D721Med (cell line): ENCODE results near the gene CDH4.

Experiments used
- DNase-seq: peaks from one replicate; pipeline ENCODE4 v3.0.0; 2011; ENCODE audit warnings: low spot score; ENCODE audit not compliant: insufficient read length
- FAIRE-seq: peaks from 2 replicates; lab custom pipeline; 2011; peaks lifted over from hg19 to GRCh38; lab: Jason Lieb, UNC
- TF ChIP-seq, protein P1 (sequence below): IDR thresholded peaks from 2 replicates; pipeline ENCODE4 v1.5.1; 2012; ENCODE audit warnings: mild to moderate bottlenecking, control low read depth; ENCODE audit not compliant: insufficient read depth; ENCODE audit errors: missing control alignments

Gene CDH4

DNA sequence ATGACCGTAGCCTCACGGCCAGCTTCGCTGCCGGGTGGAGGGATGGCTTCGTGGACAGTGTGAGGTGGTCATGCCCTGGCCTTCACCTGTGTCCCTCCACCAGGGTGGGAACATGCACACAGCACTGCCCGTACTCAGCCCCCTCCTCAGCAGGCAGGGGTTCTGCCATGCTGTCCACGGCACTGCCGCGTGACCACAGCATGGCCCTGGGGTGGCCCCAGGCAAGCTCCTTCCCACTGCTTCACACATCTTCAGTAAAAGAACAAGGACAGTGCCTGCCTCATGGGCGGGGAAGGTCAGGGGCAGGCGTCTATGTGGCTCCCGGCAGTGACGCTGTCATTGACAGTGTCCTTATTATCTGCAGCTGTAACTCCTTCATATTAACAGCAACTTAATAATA lies 607.7 kb downstream of the CDH4 start:
- FAIRE-seq: no peak

DNA sequence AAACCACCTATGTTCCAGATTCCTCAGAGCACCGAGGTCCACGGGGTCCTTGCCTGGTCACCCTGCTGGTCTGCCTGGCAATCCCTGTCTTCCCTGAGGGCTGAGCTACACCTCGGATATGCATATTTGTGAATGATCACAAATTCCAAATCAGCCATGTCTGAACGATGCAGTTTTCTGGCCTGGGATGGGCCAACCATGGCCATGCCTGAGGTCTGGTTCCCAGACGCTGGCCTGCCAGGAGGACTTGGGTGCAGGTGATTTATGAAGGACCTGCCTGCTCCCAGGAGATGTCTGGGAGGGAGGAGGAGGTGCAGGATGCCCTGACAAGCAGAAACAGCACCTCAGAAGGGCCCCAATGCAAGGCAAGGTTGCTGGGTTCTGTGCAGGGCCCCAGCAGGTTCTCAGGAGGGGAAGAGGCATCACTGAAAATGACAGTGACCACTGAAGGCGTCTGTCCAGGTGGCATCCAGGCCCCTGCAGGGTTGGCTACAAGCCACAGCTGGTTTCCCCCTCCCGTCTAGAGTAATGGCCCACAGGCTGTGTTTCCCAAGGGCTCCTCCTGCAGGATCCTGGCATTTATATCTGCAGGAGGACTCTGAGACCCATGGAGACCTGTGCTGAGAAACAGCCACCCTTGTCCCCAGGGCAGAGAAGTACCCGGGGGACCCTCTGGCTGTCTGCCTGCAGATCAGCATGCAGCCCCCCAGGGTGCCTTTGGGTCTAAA lies 608.4 kb downstream of the CDH4 start:
- no peak for DNase-seq
- TF ChIP-seq, protein P1, sequence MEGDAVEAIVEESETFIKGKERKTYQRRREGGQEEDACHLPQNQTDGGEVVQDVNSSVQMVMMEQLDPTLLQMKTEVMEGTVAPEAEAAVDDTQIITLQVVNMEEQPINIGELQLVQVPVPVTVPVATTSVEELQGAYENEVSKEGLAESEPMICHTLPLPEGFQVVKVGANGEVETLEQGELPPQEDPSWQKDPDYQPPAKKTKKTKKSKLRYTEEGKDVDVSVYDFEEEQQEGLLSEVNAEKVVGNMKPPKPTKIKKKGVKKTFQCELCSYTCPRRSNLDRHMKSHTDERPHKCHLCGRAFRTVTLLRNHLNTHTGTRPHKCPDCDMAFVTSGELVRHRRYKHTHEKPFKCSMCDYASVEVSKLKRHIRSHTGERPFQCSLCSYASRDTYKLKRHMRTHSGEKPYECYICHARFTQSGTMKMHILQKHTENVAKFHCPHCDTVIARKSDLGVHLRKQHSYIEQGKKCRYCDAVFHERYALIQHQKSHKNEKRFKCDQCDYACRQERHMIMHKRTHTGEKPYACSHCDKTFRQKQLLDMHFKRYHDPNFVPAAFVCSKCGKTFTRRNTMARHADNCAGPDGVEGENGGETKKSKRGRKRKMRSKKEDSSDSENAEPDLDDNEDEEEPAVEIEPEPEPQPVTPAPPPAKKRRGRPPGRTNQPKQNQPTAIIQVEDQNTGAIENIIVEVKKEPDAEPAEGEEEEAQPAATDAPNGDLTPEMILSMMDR: no peak
- FAIRE-seq: no peak

More for the DNA sequence above, 607.7 kb downstream of the CDH4 start:
- TF ChIP-seq, protein P1: no peak
- no peak for DNase-seq

DNA sequence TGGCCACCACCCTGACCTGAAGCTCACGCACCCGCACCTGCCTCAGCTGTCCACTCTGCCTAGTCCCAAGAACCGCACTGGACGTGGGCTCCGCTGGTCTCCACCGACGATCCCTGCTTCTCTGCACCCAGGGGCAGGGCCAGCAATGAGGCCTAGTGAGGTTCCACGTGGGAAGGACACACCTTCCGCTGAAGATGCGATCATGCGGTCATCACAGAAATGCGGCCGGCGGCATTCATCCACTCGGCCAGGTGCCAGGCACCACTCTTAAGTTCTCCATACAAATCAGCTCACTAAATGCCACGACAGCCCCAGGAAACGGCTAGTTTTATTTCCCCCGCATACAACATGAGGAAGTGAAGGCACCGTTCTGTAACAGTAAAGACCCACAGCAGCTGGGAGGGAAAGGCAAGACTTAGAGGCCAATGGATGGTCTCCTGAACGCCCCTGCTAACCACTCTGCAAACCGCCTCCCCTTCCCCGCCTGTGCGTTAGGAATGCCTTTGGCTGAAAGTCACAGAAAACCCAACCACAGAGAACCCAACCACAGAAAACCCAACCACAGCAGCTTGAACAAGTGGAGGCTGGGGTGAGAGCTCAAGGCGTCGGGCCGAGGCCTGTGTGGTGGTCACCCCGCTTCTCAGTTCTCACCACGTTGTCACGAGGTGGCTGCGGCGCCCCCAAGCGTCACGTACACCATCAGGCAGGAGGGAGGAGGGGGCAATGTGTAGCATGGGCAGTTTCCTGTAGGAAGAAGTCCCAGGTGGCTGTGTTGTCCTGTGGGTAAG lies 609.2 kb downstream of the CDH4 start:
- FAIRE-seq (no peak), DNase-seq (no peak)
- TF ChIP-seq, protein P1: no peak

DNA sequence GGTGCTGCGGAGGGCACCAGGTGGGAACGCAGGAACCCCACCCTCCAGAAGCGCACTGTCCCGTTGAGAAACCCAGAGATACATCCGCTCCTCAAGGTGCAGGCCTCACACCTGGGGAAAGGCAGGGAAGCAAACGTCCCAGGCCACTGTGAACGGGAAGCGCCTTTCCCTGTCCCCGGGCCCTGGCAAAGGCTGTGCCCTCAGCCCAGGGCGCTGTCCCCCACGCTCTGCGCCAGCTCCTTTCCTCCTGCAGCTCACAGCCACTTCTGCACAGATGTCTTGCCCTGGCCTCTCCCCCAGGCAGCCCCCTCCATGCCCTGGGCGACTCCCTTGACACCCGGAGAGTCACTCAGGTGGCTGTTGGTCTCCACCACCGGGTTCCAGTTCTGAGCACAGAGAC lies 609.8 kb downstream of the CDH4 start:
- TF ChIP-seq, protein P1: no peak
- DNase-seq: no peak
- FAIRE-seq: no peak

DNA sequence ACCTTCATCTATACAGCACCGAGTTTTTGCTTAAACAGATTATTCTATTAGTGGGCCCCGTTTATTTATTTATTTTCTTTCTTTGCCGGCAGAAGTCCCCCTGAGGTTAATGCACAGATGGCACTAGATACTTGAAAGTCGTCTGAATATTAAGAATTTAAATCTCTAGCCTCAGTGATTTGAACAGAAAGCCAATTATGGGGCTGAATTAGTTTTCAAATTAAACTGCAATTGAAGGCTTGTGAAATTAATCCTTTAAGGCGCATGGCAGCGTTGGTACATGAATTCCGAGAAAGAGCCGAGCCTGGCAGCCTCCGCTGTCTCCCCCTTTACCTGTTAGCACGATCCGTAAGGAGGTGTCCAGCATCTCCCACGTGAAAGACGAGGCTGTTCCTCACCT lies 610.8 kb downstream of the CDH4 start:
- DNase-seq: no peak
- TF ChIP-seq, protein P1: no peak
- FAIRE-seq: no peak

DNA sequence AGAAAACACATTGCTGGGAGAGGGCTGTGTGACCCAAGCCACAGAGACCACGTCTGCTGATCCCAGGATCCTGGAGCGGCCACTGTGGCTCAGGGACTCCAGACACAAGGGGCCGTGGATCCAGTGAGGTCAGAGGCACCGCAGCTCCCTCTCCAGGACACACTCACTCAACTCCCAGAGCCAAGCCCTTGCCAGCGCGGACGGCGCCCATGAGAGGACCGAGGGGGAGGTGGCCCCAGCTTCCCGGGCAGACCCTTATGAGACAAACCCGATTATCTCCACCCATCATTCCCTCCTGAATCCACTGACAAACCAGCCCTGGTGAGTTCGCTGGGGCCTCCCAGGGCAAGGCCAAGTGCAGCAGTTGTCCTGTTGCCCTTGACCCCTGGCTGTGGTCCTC lies 612.4 kb downstream of the CDH4 start:
- TF ChIP-seq, protein P1: no peak
- DNase-seq (no peak), FAIRE-seq (no peak)

DNA sequence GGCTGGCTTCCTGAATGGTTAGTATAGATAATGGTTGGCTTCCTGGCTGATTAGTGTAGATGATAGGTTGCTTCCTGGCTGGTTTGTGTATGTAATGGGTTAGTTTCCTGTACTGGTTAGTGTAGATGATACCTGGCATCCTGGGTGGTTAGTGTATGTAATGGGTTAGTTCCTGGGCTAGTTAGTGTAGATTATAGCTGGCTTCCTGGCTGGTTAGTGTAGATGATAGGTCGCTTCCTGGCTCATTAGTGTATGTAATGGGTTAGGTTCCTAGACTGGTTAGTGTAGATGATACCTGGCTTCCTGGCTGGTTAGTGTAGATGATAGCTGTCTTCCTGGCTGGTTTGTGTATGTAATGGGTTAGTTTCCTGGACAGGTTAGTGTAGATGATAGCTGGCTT lies 613.3 kb downstream of the CDH4 start:
- no peak for DNase-seq
- FAIRE-seq: no peak
- TF ChIP-seq, protein P1: no peak
